Spleen (tissue), 7 donors: ENCODE measurements around the gene C16orf89.

Experiments
- POLR2AphosphoS5 ChIP-seq, 3 donors: sonication (generic); formaldehyde crosslinking; IDR thresholded peaks; one replicate each; pipeline ENCODE4 v1.5.1; 2017; ENCODE audit warnings: antibody characterized with exemption in 3 of 3
- TF ChIP-seq, protein P1 (sequence below), 11 experiments: fragments of 200-600 bp in 7 of 11; fragments of 450-650 bp in 4 of 11; sonication (generic) in 4 of 11; IDR thresholded peaks in 8 of 11; conservative IDR thresholded peaks in 3 of 11; 1 replicate in 7 of 11; 2 replicates in 4 of 11; pipeline versions ENCODE4 v1.4.0 to v1.8.0; 2016 to 2021; ENCODE audit warnings: antibody characterized with exemption in 11 of 11, inconsistent platforms in 4 of 11, mild to moderate bottlenecking in 1 of 11
- donor health status: DM: no; HTN: no; CAD: no; lungs with moderate emphysema.
- donor health status: DM: no; HTN: no; CAD: no.
- donor health status: DM: no; HTN: no; CAD: no.

DNA sequence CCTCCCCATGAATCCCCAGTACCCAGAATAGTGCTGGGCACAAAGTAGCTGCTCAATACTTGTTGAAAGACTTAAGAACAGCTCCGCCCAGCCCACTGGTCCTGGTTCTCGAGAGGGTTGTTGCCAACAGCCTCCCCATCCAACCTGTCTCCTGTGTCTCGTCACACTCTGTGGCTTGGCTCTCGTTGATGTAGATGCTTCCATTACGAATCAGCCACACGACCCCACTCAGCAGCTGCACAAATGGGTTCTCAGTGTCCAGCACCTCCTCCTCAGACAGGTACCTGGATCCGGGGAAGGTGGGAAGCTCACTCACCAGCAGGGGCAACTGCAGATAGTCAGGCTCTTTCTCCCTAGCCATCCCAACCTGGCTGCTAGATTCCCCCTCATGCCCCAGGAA, 34.2 kb downstream of the C16orf89 start:
- TF ChIP-seq, protein P1, sequence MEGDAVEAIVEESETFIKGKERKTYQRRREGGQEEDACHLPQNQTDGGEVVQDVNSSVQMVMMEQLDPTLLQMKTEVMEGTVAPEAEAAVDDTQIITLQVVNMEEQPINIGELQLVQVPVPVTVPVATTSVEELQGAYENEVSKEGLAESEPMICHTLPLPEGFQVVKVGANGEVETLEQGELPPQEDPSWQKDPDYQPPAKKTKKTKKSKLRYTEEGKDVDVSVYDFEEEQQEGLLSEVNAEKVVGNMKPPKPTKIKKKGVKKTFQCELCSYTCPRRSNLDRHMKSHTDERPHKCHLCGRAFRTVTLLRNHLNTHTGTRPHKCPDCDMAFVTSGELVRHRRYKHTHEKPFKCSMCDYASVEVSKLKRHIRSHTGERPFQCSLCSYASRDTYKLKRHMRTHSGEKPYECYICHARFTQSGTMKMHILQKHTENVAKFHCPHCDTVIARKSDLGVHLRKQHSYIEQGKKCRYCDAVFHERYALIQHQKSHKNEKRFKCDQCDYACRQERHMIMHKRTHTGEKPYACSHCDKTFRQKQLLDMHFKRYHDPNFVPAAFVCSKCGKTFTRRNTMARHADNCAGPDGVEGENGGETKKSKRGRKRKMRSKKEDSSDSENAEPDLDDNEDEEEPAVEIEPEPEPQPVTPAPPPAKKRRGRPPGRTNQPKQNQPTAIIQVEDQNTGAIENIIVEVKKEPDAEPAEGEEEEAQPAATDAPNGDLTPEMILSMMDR (IDR thresholded peaks at IDR 0.05 in 8 of 11, conservative IDR thresholded peaks at IDR 0.05 in 3 of 11), result no peak
- TF ChIP-seq POLR2AphosphoS5 (IDR thresholded peaks at IDR 0.05), result no peak
